Fibroblast of villous mesenchyme (primary cell): ENCODE results near the gene PCNX4. TPM values are rescaled to one million over a fixed set of nuclear protein-coding genes. Genes with fewer than 3 reads are reported as not detected.

Experiments used
- DNase-seq: peaks from one replicate; pipeline ENCODE4 v3.0.0-alpha.2; 2010; ENCODE audit warnings: low read depth
- H3K4me3 ChIP-seq: 2 replicates; pipeline ENCODE4 v1.5.1; 2011; ENCODE audit warnings: low read depth, mild to moderate bottlenecking, low read length
- total RNA-seq: library from RNA; depleted of rRNA; stranded (reverse); fragments of >200 nt; gene quantifications from 2 replicates; pipeline ENCODE4 v1.2.3, GENCODE V29; 2012
- TF ChIP-seq, protein P1 (sequence below): IDR thresholded peaks from 2 replicates; pipeline ENCODE4 v1.5.1; 2012; ENCODE audit warnings: low read depth, mild to moderate bottlenecking, low read length; ENCODE audit not compliant: insufficient read depth

PCNX4 gene
- total RNA-seq, 1 donor = 138 TPM

DNA sequence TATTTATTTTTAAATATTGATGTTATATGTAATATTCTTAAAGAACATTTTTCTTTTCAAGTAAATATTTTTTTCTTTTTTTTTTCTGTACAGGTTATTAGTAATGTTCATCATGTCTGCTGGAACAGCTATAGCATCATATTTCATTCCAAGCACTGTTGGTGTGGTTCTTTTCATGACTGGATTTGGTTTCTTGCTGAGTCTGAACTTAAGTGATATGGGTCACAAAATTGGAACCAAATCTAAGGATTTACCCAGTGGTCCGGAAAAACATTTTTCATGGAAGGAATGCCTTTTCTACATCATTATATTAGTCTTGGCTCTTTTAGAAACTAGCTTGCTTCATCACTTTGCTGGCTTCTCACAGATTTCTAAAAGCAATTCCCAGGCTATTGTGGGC lies 23.2 kb downstream of the PCNX4 start:
- TF ChIP-seq, protein P1, sequence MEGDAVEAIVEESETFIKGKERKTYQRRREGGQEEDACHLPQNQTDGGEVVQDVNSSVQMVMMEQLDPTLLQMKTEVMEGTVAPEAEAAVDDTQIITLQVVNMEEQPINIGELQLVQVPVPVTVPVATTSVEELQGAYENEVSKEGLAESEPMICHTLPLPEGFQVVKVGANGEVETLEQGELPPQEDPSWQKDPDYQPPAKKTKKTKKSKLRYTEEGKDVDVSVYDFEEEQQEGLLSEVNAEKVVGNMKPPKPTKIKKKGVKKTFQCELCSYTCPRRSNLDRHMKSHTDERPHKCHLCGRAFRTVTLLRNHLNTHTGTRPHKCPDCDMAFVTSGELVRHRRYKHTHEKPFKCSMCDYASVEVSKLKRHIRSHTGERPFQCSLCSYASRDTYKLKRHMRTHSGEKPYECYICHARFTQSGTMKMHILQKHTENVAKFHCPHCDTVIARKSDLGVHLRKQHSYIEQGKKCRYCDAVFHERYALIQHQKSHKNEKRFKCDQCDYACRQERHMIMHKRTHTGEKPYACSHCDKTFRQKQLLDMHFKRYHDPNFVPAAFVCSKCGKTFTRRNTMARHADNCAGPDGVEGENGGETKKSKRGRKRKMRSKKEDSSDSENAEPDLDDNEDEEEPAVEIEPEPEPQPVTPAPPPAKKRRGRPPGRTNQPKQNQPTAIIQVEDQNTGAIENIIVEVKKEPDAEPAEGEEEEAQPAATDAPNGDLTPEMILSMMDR = no peak

DNA sequence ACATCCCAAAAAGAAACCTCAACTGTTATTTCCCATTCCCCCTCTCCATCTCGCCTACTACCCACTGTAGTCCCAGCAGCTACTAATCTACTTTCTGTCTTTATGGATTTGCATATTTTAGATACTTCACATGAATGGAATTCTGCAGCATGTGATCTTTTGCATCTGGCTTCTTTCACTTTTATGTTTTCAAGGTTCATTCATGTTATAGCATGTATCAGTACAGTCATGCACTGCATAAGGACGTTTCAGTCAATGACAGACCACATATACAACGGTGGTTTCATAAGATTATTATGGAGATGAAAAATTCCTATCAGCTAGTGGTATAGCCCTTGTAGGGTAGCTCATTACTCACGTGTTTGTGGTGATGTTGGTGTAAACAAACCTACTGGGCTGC lies 24.5 kb downstream of the PCNX4 start:
- TF ChIP-seq, protein P1 = no peak
- H3K4me3 ChIP-seq = no peak overlapping the region
- DNase-seq = peak; percentile 92

More for the DNA sequence above, 23.2 kb downstream of the PCNX4 start:
- DNase-seq = no peak
- H3K4me3 ChIP-seq = no peak overlapping the region

DNA sequence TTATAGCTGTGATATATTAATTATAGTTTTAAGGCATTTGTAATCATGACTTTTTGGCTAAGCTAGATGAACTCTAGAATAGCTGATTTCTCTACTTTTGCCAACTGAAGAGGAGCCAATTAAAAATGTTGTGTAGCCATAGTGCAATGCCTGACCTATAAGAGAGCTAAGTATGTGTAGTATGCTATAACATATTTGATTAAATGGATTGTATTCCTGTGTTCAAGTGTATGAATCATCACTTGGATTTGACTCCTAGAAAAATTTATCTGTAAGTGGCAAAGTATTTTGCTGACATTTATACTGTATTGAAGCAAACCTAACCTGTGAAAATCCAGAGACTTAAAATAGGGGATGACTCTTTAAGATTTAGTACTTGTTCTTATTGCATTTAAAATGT lies 34.2 kb downstream of the PCNX4 start:
- no peak overlapping the region for H3K4me3 ChIP-seq
- DNase-seq = no peak
- TF ChIP-seq, protein P1 = no peak

DNA sequence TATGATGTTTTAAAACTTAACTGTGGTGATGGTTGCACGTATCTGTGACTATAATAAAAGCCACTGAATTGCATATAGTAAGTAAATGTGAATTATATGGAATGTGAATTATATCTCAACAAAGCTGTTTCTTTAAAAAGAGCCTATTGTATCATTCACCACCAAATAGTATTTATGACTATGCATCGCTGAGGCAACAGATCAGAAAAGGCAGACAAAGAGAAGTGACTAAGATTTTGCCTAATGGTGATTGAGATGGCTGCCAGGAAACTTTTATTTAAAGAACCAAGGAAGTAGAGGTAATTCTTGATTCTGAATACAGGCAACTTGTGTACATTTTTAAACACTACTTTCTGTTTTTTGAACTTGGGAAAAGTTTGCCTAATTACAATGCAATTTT lies 41.8 kb downstream of the PCNX4 start:
- H3K4me3 ChIP-seq = no peak overlapping the region
- DNase-seq = no peak
- TF ChIP-seq, protein P1 = no peak

DNA sequence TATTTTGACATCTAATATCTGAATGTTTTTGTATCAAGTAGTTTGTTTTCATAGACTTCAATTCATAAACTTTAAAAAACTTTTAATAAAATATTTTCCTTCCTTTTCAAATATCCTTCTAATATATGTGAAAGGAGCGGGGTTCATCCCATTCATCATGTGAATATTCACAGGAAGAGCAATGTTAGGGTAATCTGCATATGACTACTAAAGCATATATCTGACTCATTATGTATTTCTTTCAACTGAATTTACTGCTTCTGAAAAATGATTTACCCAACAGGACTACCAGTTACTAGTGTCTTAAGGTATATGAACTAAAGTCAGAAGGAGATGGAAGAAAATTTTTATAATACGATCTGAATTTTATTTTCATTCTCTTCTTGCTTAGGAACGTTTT lies 43.0 kb downstream of the PCNX4 start:
- no peak overlapping the region for H3K4me3 ChIP-seq
- DNase-seq = no peak
- TF ChIP-seq, protein P1 = no peak

DNA sequence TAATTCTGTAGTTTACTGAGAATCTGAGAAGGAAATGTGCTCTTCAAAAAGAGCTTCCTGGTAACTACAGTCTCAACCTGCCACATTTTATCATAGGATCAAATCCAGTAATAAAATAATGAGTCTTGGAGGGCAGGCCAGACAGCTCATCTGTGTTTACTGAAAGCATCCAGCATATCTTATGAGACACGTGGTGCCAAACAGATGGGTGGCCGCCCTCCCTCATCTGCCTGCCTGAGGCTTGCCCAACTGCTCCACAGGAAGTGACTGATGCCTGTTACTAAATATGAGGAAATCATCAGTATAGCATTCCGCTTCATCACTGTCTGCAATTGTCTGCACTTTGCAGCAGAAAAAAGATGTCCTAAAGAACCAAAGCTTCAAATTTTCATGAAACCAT lies 60.0 kb downstream of the PCNX4 start:
- no peak overlapping the region for H3K4me3 ChIP-seq
- DNase-seq = peak; percentile 97

DNA sequence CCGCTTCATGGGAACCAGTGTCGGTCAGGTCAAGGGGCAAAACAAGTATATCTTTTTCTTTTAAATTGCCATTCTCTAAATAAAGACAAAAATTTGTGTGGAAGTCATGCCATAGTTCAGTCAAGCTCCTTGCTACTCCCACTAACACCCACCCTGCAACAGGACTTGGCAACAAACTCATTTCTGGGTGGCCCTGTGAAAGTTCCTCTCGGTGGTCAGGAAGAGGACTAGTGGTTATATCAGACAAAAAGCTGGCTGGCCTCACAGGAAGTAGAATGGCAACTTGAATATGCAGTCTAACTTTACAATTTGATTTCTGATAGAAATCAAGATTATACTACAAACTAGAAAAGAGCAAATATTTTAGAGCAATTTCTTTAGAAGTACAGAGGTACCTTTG lies 62.3 kb downstream of the PCNX4 start:
- no peak overlapping the region for H3K4me3 ChIP-seq
- TF ChIP-seq, protein P1 = no peak

More for the DNA sequence above, 60.0 kb downstream of the PCNX4 start:
- TF ChIP-seq, protein P1 = no peak

More for the DNA sequence above, 62.3 kb downstream of the PCNX4 start:
- no peak for DNase-seq
